Measurements from ENCODE around the gene TRAPPC3L. TPM values are rescaled to one million over a fixed set of nuclear protein-coding genes. Genes with fewer than 3 reads are reported as not detected.

TRAPPC3L gene
- total and polyA plus RNA-seq, 2 of the 13 experiments (the other 11 are each of a cell fraction or from before 2014, with no cell fraction given), result not detected

DNA sequence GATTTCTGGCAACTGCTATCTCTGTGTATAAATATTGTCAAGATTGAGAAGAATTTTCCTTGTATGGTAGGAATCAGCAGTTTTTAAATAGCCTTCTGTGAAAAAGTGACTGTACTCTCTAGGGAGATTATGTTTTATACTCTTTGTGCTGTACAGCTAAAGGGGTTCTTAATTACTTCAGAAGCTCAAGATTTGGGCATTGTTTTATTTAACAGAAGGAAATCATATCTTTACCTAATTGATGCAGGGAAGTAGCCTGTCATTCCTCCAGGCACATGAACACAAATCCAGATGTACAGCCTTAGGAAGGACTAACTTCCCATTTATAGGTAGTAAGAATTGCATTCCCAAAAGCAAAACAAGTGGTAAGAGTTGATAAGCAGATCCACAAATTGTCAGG is 32.8 kb downstream of the TRAPPC3L start:
- in situ Hi-C loops (cut with HindIII; ENCODE audit: extremely low pct_ligation_motif_present, low pct_unique_long_range_greater_than_20kb), result no loop called here
- Histone ChIP-seq H3K9ac (ENCODE audit: insufficient read depth, low read depth, low read length) (no peak overlapping the region), H3K79me2 (ENCODE audit: insufficient read depth, low read length) (no peaks in the 10 kb centered on the region), H3K36me3 (replicated peaks in 1 of 2; ENCODE audit: control insufficient read depth in 1 of 2, insufficient read depth in 2 of 2, low read length in 2 of 2) (no peaks in the 10 kb centered on the region), H4K20me1 (ENCODE audit: insufficient read depth, low read length) (no peaks in the 10 kb centered on the region), H3K27ac (ENCODE audit: extremely low read length, insufficient read depth, low read length) (no peak overlapping the region), H3K4me3 (replicated peaks in 1 of 3; ENCODE audit: insufficient read depth in 1 of 3, low read depth in 2 of 3, low read length in 3 of 3) (no peak overlapping the region), H3K4me1 (ENCODE audit: insufficient read depth, low read length) (no peaks in the 10 kb centered on the region), H3K27me3 (ENCODE audit: control insufficient read depth in 1 of 2, insufficient read depth in 2 of 2, low read length in 2 of 2) (no peaks in the 10 kb centered on the region), H3K9me3 (ENCODE audit: low read length) (no peaks in the 10 kb centered on the region), H3K4me2 (ENCODE audit: low read depth, low read length) (no peak overlapping the region), H2AFZ (ENCODE audit: low read length) (no peak overlapping the region)
- FAIRE-seq (no peak), DNase-seq (ENCODE audit: low spot score) (no peak), ATAC-seq (no peak)
- ChIA-PET CTCF (ENCODE audit: low intra/inter-chr PET ratio, low total read pairs) (no interaction called here), POLR2A (no interaction called here)
- no TSS peak for BruUV-seq (replicated peaks)
- TF ChIP-seq SETDB1 (CRISPR knock-in tag; IDR thresholded peaks at IDR 0.05; ENCODE audit: borderline replicate concordance), result no peak
- TF ChIP-seq ZNF124 (CRISPR knock-in tag; IDR thresholded peaks at IDR 0.05), result no peak
- TF ChIP-seq MAFG (CRISPR knock-in tag; IDR thresholded peaks at IDR 0.05), result no peak
- no peak for TF ChIP-seq NCOA5 (CRISPR knock-in tag; IDR thresholded peaks at IDR 0.05)
- TF ChIP-seq ZNF572 (CRISPR knock-in tag; IDR thresholded peaks at IDR 0.05), result no peak
- no peak for TF ChIP-seq ZNF343 (CRISPR knock-in tag; IDR thresholded peaks at IDR 0.05)
- TF ChIP-seq ARID5B (CRISPR knock-in tag; IDR thresholded peaks at IDR 0.05), result no peak
- TF ChIP-seq ZNF7 (CRISPR knock-in tag; IDR thresholded peaks at IDR 0.05), result no peak
- no peak for TF ChIP-seq FOSL1 (CRISPR knock-in tag; IDR thresholded peaks at IDR 0.05; ENCODE audit: borderline replicate concordance)
- TF ChIP-seq ZBTB21 (CRISPR knock-in tag; IDR thresholded peaks at IDR 0.05), result no peak
- TF ChIP-seq HOXA5 (CRISPR knock-in tag; IDR thresholded peaks at IDR 0.05), result no peak
- no peak for TF ChIP-seq ZNF121 (CRISPR knock-in tag; IDR thresholded peaks at IDR 0.05)
- no peak for TF ChIP-seq SOX6 (IDR thresholded peaks at IDR 0.05)
- TF ChIP-seq SOX6 (CRISPR knock-in tag; IDR thresholded peaks at IDR 0.05), result no peak
- TF ChIP-seq ZFP90 (CRISPR knock-in tag; IDR thresholded peaks at IDR 0.05; ENCODE audit: borderline replicate concordance), result no peak
- intact Hi-C loops (cut with micrococcal nuclease; ENCODE audit: unreplicated experiment), result no loop called here

Data from HepG2 (cell line).